Thoracic aorta (tissue), 2 donors: ENCODE measurements around the gene FOXG1. TPM values are rescaled to one million over a fixed set of nuclear protein-coding genes. Genes with fewer than 3 reads are reported as not detected.

Source experiments
- ATAC-seq: fragments of 150-250 bp; one replicate; pipeline ENCODE4 v1.8.0; 2017; ENCODE audit warnings: low read depth; ENCODE audit not compliant: insufficient number of reproducible peaks, low FRiP score
- DNase-seq: peaks from one replicate; pipeline ENCODE4 v3.0.0-alpha.2; 2020; ENCODE audit warnings: low spot score
- H3K27ac ChIP-seq, 2 donors: fragments of 200-600 bp; sonication (generic); 1 replicate in 1 of 2; 2 replicates in 1 of 2; pipeline ENCODE4 v1.5.1; 2016; ENCODE audit warnings: mild to moderate bottlenecking in 2 of 2, moderate library complexity in 2 of 2
- H3K27me3 ChIP-seq: fragments of 200-600 bp; sonication (generic); replicated peaks from 2 replicates; pipeline ENCODE4 v1.6.0; 2016; ENCODE audit warnings: mild to moderate bottlenecking; ENCODE audit not compliant: insufficient read depth
- H3K36me3 ChIP-seq: fragments of 200-600 bp; sonication (generic); one replicate; pipeline ENCODE4 v1.5.1; 2016
- H3K4me1 ChIP-seq, 2 donors: fragments of 200-600 bp; sonication (generic); 1 replicate in 1 of 2; 2 replicates in 1 of 2; pipeline versions ENCODE4 v1.5.1 to v1.6.0; 2016; ENCODE audit warnings: low read depth in 2 of 2, mild to moderate bottlenecking in 1 of 2; ENCODE audit not compliant: control insufficient read depth in 1 of 2
- H3K4me3 ChIP-seq: fragments of 200-600 bp; sonication (generic); 2 replicates; pipeline ENCODE4 v1.5.1; 2016; ENCODE audit warnings: mild to moderate bottlenecking
- H3K9me3 ChIP-seq: fragments of 200-600 bp; sonication (generic); 2 replicates; pipeline ENCODE4 v1.5.1; 2016
- total RNA-seq, 2 donors: library from RNA; depleted of rRNA; stranded (reverse); fragments of >200 nt; gene quantifications; one replicate each; pipeline versions ENCODE4 v1.1.0 to v1.2.3, GENCODE V29; 2016
- TF ChIP-seq, protein P1 (sequence below): fragments of 200-600 bp; sonication (generic); IDR thresholded peaks from one replicate; pipeline ENCODE4 v1.5.1; 2019; ENCODE audit warnings: antibody characterized with exemption

The FOXG1 gene
- total RNA-seq, 2 donors from 2014 or later, result 0.28 TPM; not detected in 1

DNA sequence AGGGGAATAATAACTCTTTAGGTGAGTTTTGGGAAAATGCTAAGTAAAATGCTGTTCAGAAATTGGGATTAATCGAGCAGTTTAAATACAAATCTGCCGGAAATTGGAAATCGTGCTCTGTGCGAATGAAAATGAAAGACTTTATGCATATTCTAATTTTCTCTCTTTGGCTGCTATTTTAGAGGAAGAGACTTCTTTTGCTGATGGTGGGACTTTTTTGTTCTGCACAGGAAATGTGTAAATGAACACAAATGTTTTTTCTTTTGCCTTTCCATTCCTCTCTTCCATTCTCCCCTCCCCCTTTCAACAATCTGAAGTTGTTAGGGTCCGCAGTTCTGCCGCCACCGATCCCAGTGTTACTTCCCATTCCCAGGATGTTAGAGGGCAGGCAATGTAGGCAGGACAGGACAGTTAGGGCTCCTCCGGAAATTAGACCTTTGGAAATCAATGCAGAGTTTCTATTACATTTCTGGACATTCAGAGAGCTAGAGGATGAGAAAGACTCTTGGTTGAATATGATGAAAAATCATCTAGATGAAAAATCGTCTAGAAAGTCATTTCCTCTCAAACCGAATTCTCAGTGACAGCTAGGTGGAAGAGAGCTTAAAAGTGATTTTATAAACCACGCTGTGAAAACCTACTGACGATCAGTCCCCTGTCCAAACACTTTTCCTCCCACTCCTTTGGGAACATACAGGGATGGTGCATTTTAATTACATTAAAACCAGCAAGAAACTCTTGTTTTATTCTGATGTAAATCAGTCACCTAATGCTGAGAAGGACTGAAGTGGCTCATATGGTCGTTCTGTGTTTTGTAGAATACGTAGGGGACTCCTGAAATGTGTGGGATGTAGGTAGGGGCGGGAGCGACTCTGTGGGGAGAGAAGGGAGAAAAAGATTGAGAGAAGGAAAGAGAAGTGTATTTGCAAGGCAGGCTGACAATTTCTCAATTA, 17.8 kb downstream of the FOXG1 start:
- DNase-seq (no peak), ATAC-seq (no peak)
- Histone ChIP-seq H3K9me3 (no peaks in the 10 kb centered on the region), H3K27me3 (no peaks in the 10 kb centered on the region), H3K36me3 (no peaks in the 10 kb centered on the region), H3K4me1 (peaks cover 5 to 11% of the 10 kb centered on the region in 2 donors), H3K27ac (no peak overlapping the region), H3K4me3 (peak overlapping the region; percentile 62)
- TF ChIP-seq, protein P1, sequence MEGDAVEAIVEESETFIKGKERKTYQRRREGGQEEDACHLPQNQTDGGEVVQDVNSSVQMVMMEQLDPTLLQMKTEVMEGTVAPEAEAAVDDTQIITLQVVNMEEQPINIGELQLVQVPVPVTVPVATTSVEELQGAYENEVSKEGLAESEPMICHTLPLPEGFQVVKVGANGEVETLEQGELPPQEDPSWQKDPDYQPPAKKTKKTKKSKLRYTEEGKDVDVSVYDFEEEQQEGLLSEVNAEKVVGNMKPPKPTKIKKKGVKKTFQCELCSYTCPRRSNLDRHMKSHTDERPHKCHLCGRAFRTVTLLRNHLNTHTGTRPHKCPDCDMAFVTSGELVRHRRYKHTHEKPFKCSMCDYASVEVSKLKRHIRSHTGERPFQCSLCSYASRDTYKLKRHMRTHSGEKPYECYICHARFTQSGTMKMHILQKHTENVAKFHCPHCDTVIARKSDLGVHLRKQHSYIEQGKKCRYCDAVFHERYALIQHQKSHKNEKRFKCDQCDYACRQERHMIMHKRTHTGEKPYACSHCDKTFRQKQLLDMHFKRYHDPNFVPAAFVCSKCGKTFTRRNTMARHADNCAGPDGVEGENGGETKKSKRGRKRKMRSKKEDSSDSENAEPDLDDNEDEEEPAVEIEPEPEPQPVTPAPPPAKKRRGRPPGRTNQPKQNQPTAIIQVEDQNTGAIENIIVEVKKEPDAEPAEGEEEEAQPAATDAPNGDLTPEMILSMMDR, result no peak

DNA sequence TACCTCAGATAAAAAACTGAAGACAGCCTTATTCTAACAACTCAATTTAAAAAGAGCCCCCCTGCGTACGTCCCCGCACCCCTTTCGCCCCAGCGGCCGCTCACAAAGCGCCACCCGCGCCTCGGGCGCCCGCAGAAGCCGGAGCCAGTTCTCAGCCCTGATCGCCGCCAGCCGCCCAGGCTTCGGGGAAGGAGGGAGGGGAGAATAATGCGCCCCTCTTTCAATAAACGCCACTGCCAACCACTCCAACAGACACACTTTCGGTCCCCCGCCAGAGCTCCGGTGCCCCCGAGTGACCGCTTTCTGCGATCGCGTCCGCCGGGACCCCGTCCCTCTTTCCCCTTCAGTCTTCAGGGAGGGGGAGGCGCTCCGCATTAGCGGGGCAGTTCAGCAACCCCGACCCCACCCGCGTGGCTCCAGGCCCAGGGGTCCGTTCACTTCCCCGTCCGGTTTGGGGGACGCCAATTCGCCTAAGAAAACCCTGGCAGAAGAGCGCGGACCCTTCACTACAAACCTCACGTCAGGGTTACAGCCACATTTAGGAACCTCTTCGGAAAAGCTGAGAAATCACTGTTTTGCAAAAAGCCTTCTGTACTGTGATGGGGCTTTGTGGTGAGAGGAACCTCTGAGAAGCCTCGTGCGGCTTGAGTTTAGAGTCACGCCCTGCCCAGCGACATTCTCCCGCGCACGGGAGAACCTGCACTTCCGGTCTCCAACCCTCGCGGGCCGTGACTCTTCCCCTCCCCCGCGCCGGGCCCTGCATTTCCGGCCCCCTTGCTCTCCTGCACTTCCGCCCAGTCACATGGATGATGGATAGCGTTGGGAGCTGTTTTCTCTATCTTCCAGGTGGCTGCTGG, 18.7 kb downstream of the FOXG1 start:
- H3K4me1 ChIP-seq, result peaks cover 5 to 11% of the 10 kb centered on the region in 2 donors
- H3K36me3 ChIP-seq, result no peaks in the 10 kb centered on the region
- no peaks in the 10 kb centered on the region for H3K9me3 ChIP-seq
- H3K27me3 ChIP-seq, result no peaks in the 10 kb centered on the region
- TF ChIP-seq, protein P1, result no peak
- DNase-seq, result no peak
- no peak overlapping the region for H3K27ac ChIP-seq
- ATAC-seq, result no peak
- H3K4me3 ChIP-seq, result peak overlapping the region; percentile 62

- no peak overlapping the region for H3K27ac ChIP-seq
- H3K36me3 ChIP-seq, result no peaks in the 10 kb centered on the region
- no peaks in the 10 kb centered on the region for H3K4me1 ChIP-seq
- no peaks in the 10 kb centered on the region for H3K27me3 ChIP-seq
- TF ChIP-seq, protein P1, result no peak
- H3K4me3 ChIP-seq, result no peak overlapping the region
- H3K9me3 ChIP-seq, result no peaks in the 10 kb centered on the region
- no peak for DNase-seq
- no peak for ATAC-seq
Measured at GRCh38 chr14:28807518-28807917, 40.9 kb downstream of the FOXG1 start.

DNA sequence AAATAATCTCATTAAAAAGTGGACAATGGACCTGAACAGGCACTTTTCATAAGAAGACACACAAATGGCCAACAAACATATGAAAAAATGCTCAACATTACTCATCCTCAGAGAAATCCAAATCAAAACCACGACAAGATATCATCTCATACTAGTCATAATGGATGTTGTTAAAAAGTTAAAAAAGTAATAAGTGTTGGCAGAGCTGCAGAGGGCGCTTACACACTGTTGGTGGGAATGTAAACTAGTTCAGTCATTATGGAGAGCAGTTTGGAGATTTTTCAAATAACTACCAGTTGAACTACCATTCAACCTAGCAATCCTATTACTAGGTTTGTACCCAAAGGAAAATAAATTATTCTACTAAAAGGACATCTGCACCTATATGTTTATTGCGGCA, 47.2 kb downstream of the FOXG1 start:
- Histone ChIP-seq H3K9me3 (no peaks in the 10 kb centered on the region), H3K4me1 (no peaks in the 10 kb centered on the region), H3K27ac (no peak overlapping the region), H3K4me3 (no peak overlapping the region), H3K27me3 (no peaks in the 10 kb centered on the region), H3K36me3 (no peaks in the 10 kb centered on the region)
- ATAC-seq (no peak), DNase-seq (no peak)
- TF ChIP-seq, protein P1, result no peak
